ENCODE results near the gene KIAA1217. TPM values are rescaled to one million over a fixed set of nuclear protein-coding genes. Genes with fewer than 3 reads are reported as not detected.

Gene KIAA1217
- total and polyA plus RNA-seq, 12 donors = 10.8 to 73.7 (median 40.8) TPM

DNA sequence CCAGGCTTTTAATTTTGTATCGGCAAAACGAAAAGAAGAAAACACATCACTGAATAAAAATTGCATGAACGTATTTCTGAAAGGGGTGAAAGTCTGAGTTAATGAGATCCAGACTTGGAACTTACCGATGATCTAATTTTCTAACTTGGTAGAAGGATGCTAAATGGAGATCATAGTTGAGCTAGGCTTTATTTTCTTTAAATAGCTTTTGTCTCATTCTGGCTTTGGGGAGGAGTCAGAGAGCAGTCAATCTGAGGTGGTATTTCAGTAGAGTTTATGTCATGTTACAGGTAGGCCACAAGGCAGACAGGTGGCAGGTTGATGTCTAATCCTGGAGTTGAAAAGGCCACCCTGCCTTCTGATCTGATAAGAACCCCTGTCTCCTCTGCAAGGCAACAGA lies 161.9 kb downstream of the KIAA1217 start:
- Histone ChIP-seq H3K9me3 (replicated peaks in 1 of 3) (no peaks in the 10 kb centered on the region), H3K4me1 (replicated peaks in 1 of 2) (peaks cover 0 to 19% of the 10 kb centered on the region in 2 donors), H3K36me3 (replicated peaks in 1 of 2) (no peaks in the 10 kb centered on the region), H3K27me3 (no peaks in the 10 kb centered on the region), H3K27ac (no peak overlapping the region), H3K4me3 (no peak overlapping the region)
- 84 to 94% (median 93%) methylated on average over 4 of the region's 4 CpGs for WGBS, 4 donors
- intact Hi-C loops (cut with DNase I) = no loop called here
- DNase-seq = no peak
- TF ChIP-seq, protein P1, sequence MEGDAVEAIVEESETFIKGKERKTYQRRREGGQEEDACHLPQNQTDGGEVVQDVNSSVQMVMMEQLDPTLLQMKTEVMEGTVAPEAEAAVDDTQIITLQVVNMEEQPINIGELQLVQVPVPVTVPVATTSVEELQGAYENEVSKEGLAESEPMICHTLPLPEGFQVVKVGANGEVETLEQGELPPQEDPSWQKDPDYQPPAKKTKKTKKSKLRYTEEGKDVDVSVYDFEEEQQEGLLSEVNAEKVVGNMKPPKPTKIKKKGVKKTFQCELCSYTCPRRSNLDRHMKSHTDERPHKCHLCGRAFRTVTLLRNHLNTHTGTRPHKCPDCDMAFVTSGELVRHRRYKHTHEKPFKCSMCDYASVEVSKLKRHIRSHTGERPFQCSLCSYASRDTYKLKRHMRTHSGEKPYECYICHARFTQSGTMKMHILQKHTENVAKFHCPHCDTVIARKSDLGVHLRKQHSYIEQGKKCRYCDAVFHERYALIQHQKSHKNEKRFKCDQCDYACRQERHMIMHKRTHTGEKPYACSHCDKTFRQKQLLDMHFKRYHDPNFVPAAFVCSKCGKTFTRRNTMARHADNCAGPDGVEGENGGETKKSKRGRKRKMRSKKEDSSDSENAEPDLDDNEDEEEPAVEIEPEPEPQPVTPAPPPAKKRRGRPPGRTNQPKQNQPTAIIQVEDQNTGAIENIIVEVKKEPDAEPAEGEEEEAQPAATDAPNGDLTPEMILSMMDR (IDR thresholded peaks at IDR 0.05) = no peak
- TF ChIP-seq POLR2A (IDR thresholded peaks at IDR 0.05) = no peak

DNA sequence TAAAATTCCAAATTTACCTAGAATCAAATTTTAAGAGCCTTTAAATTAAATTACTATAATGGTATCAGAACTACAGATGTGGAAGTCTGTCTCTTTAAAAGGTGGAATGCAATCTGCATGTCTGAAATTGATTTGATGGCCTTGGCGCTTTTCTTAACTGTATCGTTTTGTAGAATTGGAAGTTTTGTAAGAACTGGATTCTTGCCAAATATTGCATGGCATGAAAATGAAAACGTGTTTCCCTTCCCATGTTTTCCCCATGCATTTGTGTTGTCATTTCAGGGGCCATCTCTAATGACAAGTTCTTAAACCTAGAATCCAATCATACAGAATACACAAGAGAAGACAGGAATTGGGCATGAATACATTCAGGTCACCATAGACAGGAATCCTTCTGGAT lies 162.5 kb downstream of the KIAA1217 start:
- no peaks in the 10 kb centered on the region for H3K9me3 ChIP-seq (replicated peaks in 1 of 3)
- WGBS, 4 donors = 30 to 53% (median 34%) methylated on average over 3 of the region's 3 CpGs
- no peak overlapping the region for H3K27ac ChIP-seq
- H3K36me3 ChIP-seq (replicated peaks in 1 of 2) = no peaks in the 10 kb centered on the region
- TF ChIP-seq POLR2A (IDR thresholded peaks at IDR 0.05) = no peak
- TF ChIP-seq, protein P1 (IDR thresholded peaks at IDR 0.05) = no peak
- intact Hi-C loops (cut with DNase I) = no loop called here
- peaks cover 0 to 19% of the 10 kb centered on the region in 2 donors for H3K4me1 ChIP-seq (replicated peaks in 1 of 2)
- DNase-seq = no peak
- H3K4me3 ChIP-seq = no peak overlapping the region
- no peaks in the 10 kb centered on the region for H3K27me3 ChIP-seq

DNA sequence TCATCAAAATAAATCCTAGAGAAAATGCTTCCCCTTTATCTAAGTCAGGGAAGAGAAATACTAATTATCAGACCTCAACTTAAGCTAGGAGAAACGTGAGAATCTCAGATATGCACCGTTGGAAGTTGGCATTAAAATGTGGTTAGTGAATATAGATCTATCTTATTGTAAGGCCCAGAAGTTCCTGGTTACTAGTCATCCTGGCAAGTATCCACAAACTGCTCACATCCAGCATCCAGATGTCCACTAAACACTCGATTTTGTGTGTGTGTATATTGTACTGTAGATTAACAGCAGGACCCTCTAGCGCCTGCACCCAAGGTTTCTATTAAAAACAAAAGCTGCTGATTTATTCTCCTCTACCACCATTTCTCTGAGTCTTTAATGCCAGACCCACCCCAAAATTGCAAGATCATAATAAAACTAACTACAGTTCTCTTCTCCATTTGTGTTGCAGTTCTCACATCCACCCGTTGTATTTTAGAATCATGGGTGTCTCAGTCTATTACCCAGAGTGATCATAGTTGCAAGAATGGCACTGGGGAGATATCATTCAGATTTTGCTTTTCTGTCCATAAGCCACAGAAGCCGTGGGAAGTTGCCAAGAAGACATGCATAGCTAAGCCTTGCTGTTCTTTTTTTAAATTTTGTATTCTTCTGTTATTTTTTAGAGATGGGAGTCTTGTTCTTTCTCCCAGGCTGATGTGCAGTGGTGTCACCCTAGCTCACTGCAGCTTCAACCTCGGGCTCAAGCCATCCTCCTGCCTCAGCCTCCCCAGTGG lies 165.4 kb downstream of the KIAA1217 start:
- Histone ChIP-seq H3K9me3 (replicated peaks in 1 of 3) (no peaks in the 10 kb centered on the region), H3K27ac (peak overlapping the region in 1 of 5 donors; percentile 23), H3K4me1 (replicated peaks in 1 of 2) (peaks cover 0 to 19% of the 10 kb centered on the region in 2 donors), H3K4me3 (no peak overlapping the region), H3K27me3 (no peaks in the 10 kb centered on the region), H3K36me3 (replicated peaks in 1 of 2) (no peaks in the 10 kb centered on the region)
- intact Hi-C loops (cut with DNase I) = no loop called here
- WGBS, 4 donors = 74 to 78% (median 75%) methylated on average over 7 of the region's 7 CpGs
- TF ChIP-seq, protein P1 (IDR thresholded peaks at IDR 0.05) = no peak
- TF ChIP-seq POLR2A (IDR thresholded peaks at IDR 0.05) = no peak
- peak in 2 of 7 donors; percentile 44 to 64 for DNase-seq

DNA sequence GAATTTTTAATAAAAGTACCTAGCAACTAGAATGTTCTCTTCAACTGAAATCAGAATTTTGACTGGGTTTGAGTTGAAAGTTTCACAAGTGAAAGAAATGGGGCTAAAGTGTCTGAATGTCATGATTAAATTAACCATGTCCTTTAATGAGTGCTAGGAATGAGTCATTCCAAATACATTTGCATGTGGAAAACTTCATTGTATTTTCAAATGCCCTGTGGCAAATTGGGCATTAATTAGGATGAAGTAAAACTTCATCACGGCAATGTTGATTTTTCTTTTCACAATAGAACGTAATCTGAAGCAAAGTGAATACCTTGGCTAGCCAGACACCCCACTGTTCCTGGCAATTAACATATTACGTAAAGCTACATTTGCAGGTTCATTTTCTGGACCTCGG lies 166.6 kb downstream of the KIAA1217 start:
- TF ChIP-seq, protein P1 (IDR thresholded peaks at IDR 0.05) = no peak
- TF ChIP-seq POLR2A (IDR thresholded peaks at IDR 0.05) = no peak
- no peaks in the 10 kb centered on the region for H3K36me3 ChIP-seq (replicated peaks in 1 of 2)
- 91 to 97% (median 94%) methylated on average over 4 of the region's 4 CpGs for WGBS, 4 donors
- intact Hi-C loops (cut with DNase I) = no loop called here
- no peak overlapping the region for H3K4me3 ChIP-seq
- H3K4me1 ChIP-seq (replicated peaks in 1 of 2) = peaks cover 0 to 19% of the 10 kb centered on the region in 2 donors
- no peak overlapping the region for H3K27ac ChIP-seq
- DNase-seq = no peak
- no peaks in the 10 kb centered on the region for H3K9me3 ChIP-seq (replicated peaks in 1 of 3)
- no peaks in the 10 kb centered on the region for H3K27me3 ChIP-seq

All from adrenal gland (tissue), 12 donors.